ENCODE data around the gene LAMC3. TPM values are rescaled to one million over a fixed set of nuclear protein-coding genes. Genes with fewer than 3 reads are reported as not detected.

Gene LAMC3
- total and polyA plus RNA-seq, 9 of the 15 experiments (the other 6 are each of a cell fraction or from before 2014, with no cell fraction given), result 0.10 TPM; not detected in 8

DNA sequence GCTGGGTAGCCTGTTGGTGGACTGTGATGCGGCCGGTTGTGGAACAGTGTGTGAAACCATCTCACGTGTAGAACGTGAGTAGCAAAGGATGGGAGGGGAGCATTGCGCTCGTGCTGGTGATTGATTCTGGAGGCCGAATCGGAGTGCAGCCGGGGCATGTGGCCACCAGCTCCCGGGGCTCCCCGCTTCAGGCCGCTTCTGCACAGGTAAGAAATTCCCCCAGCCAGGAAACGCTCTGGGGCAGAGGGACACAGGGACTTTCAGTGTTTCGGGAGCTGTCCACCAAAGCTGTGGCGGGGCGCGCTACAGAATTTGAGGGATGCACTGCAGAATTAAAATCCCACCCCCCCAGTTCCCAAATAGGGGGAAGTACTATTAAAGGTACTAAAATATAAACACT lies 41.9 kb downstream of the LAMC3 start:
- Histone ChIP-seq H3K4me1 (replicated peaks in 1 of 2; ENCODE audit: control insufficient read depth in 2 of 2, insufficient read depth in 2 of 2, low read length in 2 of 2) (peaks cover 0 to 28% of the 10 kb centered on the region in 2 experiments; a peak in 3 of 5 replicates), H3K9me3 (replicated peaks; ENCODE audit: control insufficient read depth, insufficient read depth, low read depth, low read length) (no peaks in the 10 kb centered on the region), H3K9me1 (ENCODE audit: control insufficient read depth, insufficient read depth, low read length) (peaks cover 4% of the 10 kb centered on the region), H3K4me3 (no peak overlapping the region), H3K79me2 (ENCODE audit: control insufficient read depth, insufficient read depth, low read length) (no peaks in the 10 kb centered on the region), H3K4me2 (ENCODE audit: insufficient read depth, low read length) (no peak overlapping the region), H4K20me1 (replicated peaks; ENCODE audit: control insufficient read depth, insufficient read depth, low read length) (peaks cover 42% of the 10 kb centered on the region), H3K9ac (ENCODE audit: insufficient read depth in 1 of 2, low read depth in 2 of 2, low read length in 2 of 2) (0 out of 4 replicates have a peak overlapping the region, but pooled peaks of 1 of the 2 experiments have one; percentile 2), H2AFZ (ENCODE audit: low read depth, low read length) (no peak overlapping the region), H3K36me3 (ENCODE audit: control insufficient read depth, insufficient read depth, low read length) (no peaks in the 10 kb centered on the region), H3K27ac (ENCODE audit: extremely low read depth, low read depth, low read length) (no peak overlapping the region), H3K27me3 (ENCODE audit: control insufficient read depth in 2 of 2, insufficient read depth in 2 of 2, low read length in 2 of 2) (peaks cover 66 to 80% of the 10 kb centered on the region in 2 experiments)
- in situ Hi-C loops (cut with MboI) (no loop called here), intact Hi-C loops (cut with micrococcal nuclease) (no loop called here)
- ChIA-PET CTCF (ENCODE audit: low intra/inter-chr PET ratio) (interaction anchor here (8.2 kb wide), 1 partner anchor 181 kb away, joined by 201 read pairs; no protein-coding TSS in a partner anchor), POLR2A (interaction anchor here (0.5 to 99.3 kb wide), 11 partner anchors 11 to 452 kb away, joined by 3 to 3336 read pairs (median 3); partner anchors contain the start of genes AIF1L and NUP214)
- ATAC-seq (no peak), DNase-seq (ENCODE audit: extremely low read depth in 1 of 4, low spot score in 3 of 4) (peak in 2 of 4 experiments; percentile 61 to 65), FAIRE-seq (no peak)
- TF ChIP-seq, protein P1, sequence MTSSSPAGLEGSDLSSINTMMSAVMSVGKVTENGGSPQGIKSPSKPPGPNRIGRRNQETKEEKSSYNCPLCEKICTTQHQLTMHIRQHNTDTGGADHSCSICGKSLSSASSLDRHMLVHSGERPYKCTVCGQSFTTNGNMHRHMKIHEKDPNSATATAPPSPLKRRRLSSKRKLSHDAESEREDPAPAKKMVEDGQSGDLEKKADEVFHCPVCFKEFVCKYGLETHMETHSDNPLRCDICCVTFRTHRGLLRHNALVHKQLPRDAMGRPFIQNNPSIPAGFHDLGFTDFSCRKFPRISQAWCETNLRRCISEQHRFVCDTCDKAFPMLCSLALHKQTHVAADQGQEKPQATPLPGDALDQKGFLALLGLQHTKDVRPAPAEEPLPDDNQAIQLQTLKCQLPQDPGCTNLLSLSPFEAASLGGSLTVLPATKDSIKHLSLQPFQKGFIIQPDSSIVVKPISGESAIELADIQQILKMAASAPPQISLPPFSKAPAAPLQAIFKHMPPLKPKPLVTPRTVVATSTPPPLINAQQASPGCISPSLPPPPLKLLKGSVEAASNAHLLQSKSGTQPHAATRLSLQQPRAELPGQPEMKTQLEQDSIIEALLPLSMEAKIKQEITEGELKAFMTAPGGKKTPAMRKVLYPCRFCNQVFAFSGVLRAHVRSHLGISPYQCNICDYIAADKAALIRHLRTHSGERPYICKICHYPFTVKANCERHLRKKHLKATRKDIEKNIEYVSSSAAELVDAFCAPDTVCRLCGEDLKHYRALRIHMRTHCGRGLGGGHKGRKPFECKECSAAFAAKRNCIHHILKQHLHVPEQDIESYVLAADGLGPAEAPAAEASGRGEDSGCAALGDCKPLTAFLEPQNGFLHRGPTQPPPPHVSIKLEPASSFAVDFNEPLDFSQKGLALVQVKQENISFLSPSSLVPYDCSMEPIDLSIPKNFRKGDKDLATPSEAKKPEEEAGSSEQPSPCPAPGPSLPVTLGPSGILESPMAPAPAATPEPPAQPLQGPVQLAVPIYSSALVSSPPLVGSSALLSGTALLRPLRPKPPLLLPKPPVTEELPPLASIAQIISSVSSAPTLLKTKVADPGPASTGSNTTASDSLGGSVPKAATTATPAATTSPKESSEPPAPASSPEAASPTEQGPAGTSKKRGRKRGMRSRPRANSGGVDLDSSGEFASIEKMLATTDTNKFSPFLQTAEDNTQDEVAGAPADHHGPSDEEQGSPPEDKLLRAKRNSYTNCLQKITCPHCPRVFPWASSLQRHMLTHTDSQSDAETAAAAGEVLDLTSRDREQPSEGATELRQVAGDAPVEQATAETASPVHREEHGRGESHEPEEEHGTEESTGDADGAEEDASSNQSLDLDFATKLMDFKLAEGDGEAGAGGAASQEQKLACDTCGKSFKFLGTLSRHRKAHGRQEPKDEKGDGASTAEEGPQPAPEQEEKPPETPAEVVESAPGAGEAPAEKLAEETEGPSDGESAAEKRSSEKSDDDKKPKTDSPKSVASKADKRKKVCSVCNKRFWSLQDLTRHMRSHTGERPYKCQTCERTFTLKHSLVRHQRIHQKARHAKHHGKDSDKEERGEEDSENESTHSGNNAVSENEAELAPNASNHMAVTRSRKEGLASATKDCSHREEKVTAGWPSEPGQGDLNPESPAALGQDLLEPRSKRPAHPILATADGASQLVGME (CRISPR knock-in tag; IDR thresholded peaks at IDR 0.05), result no peak
- TF ChIP-seq, protein P2, sequence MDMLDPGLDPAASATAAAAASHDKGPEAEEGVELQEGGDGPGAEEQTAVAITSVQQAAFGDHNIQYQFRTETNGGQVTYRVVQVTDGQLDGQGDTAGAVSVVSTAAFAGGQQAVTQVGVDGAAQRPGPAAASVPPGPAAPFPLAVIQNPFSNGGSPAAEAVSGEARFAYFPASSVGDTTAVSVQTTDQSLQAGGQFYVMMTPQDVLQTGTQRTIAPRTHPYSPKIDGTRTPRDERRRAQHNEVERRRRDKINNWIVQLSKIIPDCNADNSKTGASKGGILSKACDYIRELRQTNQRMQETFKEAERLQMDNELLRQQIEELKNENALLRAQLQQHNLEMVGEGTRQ (CRISPR knock-in tag; IDR thresholded peaks at IDR 0.05), result no peak
- no peak for TF ChIP-seq COPS2 (conservative IDR thresholded peaks at IDR 0.05)
- no peak for TF ChIP-seq E2F3 (CRISPR knock-in tag; IDR thresholded peaks at IDR 0.05)
- TF ChIP-seq ARID2 (IDR thresholded peaks at IDR 0.05), result no peak
- no peak for TF ChIP-seq RNF2 (IDR thresholded peaks at IDR 0.05)
- no TSS peak for BruUV-seq (replicated peaks)
- 4% methylated on average over 17 of the region's 17 CpGs for WGBS (ENCODE audit: insufficient coverage, low coverage, missing lambda C conversion rate)

All from K562 (cell line).